Measurements from ENCODE around the gene SPDYE4.

The SPDYE4 gene

GRCh38 chr17:8712698-8713097 is 45.6 kb downstream of the SPDYE4 start:
- DNase-seq (ENCODE audit: low spot score): no peak

GRCh38 chr17:8711291-8711690 is 47.1 kb downstream of the SPDYE4 start:
- DNase-seq (ENCODE audit: low spot score): no peak

GRCh38 chr17:8710813-8711212 is 47.5 kb downstream of the SPDYE4 start:
- no peak for DNase-seq (ENCODE audit: low spot score)

DNA sequence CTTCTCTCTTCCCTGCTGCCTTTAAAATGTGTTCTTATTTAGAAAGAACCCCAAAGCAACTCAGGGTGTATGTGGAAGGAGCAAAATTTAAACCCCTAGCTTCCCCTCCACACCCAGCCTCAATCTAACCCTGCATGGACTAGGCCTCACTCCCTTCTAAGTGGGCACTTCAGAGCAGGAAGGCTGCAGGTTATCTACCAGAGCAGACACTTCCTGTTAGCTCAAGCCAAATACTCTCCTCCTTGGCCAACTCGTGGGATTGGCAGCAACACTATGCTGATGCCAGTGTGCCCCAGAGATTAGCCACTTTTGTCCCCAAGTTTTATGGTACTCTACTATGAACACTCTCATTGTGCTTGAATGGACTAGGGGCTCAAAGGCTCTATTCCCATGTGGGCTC is 49.3 kb downstream of the SPDYE4 start:
- DNase-seq (ENCODE audit: low spot score): no peak

DNA sequence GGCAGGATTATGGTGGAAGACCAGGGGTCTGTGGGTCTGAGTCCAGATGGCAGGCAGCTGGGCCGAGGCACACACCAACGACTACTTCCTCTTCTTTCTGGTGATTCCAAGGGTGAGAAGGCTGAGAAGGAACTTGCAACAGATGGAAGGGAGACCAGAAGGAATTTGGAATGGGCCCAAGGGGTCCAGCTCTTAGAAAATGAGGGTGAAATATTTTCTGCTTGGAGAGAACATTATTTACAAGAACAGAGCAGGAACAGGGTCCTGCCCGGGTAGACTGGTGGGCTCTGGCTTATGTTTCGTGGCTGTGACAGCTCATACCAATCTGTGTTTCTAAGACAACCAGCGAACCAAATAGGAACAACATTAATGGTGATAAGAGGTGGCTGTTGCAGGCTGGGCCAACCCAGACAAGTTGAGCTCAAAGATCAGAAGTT is 50.3 kb downstream of the SPDYE4 start:
- DNase-seq (ENCODE audit: low spot score): no peak

DNA sequence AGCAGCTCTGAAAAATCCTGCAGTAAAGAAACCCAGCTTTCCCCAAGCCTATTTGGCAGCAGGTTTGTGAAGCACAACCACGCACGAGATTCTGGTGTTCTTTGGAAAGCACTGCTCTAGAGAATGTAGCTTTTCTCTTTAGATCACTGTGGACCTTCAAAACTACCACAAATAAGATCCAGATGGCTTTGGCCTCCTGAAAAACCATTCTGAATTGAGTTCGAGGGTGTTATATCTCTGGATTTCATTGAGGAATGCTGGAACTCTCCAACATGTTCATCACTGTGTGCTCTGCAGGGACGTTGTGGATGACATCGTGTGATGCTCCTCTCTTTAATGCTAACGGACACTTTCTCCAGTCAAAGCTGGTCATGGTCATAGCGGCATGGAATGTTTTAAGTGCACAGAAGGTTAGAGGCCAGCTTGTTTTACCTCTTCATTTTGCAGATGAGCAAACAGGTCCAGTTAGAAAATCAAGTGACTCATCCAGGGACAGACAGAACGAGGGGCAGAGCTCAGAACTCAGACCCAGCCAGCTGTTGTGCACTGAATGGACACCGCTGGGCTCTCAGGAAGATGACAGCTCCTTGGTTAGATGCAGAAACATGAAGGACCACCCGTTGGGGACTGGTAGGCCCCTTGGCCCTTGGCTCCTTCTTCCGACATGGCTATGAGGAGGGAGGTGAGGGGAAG is 50.9 kb downstream of the SPDYE4 start:
- no peak for DNase-seq (ENCODE audit: low spot score)

GRCh38 chr17:8706431-8706830 is 51.9 kb downstream of the SPDYE4 start:
- no peak for DNase-seq (ENCODE audit: low spot score)

- DNase-seq (ENCODE audit: low spot score): no peak
These were observed 52.9 kb downstream of the SPDYE4 start for GRCh38 chr17:8705427-8705826.

DNA sequence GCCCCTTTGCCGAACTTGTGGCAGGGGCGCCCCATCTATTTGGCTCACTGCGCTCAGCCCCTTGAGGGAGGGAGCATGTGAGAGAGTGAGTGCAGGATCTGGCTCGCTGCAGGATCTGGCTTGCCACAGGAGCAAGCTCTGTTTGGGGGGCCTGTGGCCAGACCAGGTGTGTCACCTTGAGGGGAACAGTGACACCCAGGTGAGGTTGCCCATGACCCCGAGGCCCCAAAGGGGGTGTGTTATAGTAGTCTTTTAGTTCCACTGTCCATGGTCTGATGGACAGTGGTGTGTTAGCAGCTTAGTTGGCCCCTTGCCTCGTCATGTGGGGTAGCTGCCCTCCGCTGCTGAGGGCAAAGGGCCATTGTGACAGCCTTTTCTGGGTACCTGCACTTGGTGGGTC is 55.3 kb downstream of the SPDYE4 start:
- DNase-seq (ENCODE audit: low spot score): no peak

- DNase-seq (ENCODE audit: low spot score): no peak
These were observed 56.6 kb downstream of the SPDYE4 start for GRCh38 chr17:8701754-8702153.

DNA sequence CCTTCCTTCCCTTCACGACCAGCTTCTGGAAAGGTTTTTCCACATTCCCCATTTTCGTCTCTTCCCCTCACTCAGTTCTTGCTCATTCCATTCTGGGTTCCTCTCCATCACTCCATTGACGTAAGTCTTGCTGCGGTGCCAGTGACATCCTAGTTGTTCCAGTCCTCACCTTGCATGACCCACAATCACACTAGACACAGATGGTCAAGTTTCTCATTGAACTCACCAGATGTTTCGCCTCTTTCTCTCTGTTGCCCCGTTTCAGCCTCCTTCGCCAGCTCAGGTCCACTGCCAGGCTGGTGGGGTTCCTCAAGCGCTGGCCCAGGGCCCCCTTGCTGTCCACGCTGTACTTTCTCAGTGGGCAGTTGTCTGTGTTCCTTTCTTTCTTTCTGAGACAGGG is 57.1 kb downstream of the SPDYE4 start:
- DNase-seq (ENCODE audit: low spot score): no peak

Measured in ecto neural progenitor cell (in vitro differentiated cells).